ENCODE measurements around the gene TTLL8. TPM values are rescaled to one million over a fixed set of nuclear protein-coding genes. Genes with fewer than 3 reads are reported as not detected.

The TTLL8 gene
- polyA plus RNA-seq, 2 of the 4 experiments (the other 2 are of a cell fraction), result not detected

- TF ChIP-seq MAZ (IDR thresholded peaks at IDR 0.05; ENCODE audit: borderline replicate concordance, low read depth, low read length), result no peak
These were observed 1.7 kb downstream of the TTLL8 start (continued) for GRCh38 chr22:50056214-50056972.

- ATAC-seq (no peak), FAIRE-seq (no peak), DNase-seq (ENCODE audit: low read depth in 1 of 2, low spot score in 1 of 2) (no peak)
- no peak overlapping the region for H3K27ac ChIP-seq
- ChIA-PET CTCF (interaction anchor here (2.8 kb wide), 1 partner anchor 23 kb away, joined by 12 read pairs; no protein-coding TSS in a partner anchor), POLR2A (no interaction called here)
- no peak overlapping the region for H3K4me2 ChIP-seq
- WGBS (ENCODE audit: missing lambda C conversion rate), result 64% methylated on average over 17 of the region's 18 CpGs
- H3K9me3 ChIP-seq, result no peaks in the 10 kb centered on the region
- no peak overlapping the region for H3K4me3 ChIP-seq
- peaks cover 6% of the 10 kb centered on the region; the same call in 2 of the 3 replicates for H3K4me1 ChIP-seq
- TF ChIP-seq CEBPB (IDR thresholded peaks at IDR 0.05) (no peak), FOSL2 (IDR thresholded peaks at IDR 0.05) (no peak), FOSL2 (CRISPR knock-in tag; IDR thresholded peaks at IDR 0.05) (no peak), CHD2 (IDR thresholded peaks at IDR 0.05; ENCODE audit: low read length, partially characterized antibody) (no peak), HOXA7 (CRISPR knock-in tag; IDR thresholded peaks at IDR 0.05) (no peak), MAFK (IDR thresholded peaks at IDR 0.05; ENCODE audit: partially characterized antibody) (no peak), RNF2 (IDR thresholded peaks at IDR 0.05; ENCODE audit: borderline replicate concordance, low read depth) (no peak), EP300 (IDR thresholded peaks at IDR 0.05) (no peak)
These were observed 4.2 kb downstream of the TTLL8 start for GRCh38 chr22:50053861-50054260.

- no peaks in the 10 kb centered on the region for H3K4me1 ChIP-seq
- no peak overlapping the region for H3K27ac ChIP-seq
- 61% methylated on average over 18 of the region's 18 CpGs for WGBS (ENCODE audit: missing lambda C conversion rate)
- DNase-seq (ENCODE audit: low read depth in 1 of 2, low spot score in 1 of 2) (no peak), ATAC-seq (no peak), FAIRE-seq (no peak)
- ChIA-PET POLR2A (no interaction called here), CTCF (interaction anchor here (1.5 kb wide), 1 partner anchor 22 kb away, joined by 6 read pairs; no protein-coding TSS in a partner anchor)
- H3K9me3 ChIP-seq, result no peaks in the 10 kb centered on the region
- no peak for TF ChIP-seq REST (IDR thresholded peaks at IDR 0.05)
- no peak for TF ChIP-seq EP300 (IDR thresholded peaks at IDR 0.05)
- no peak for TF ChIP-seq ZNF302 (CRISPR knock-in tag; IDR thresholded peaks at IDR 0.05)
- TF ChIP-seq FOXS1 (CRISPR knock-in tag; IDR thresholded peaks at IDR 0.05), result no peak
- no peak for TF ChIP-seq HDAC2 (IDR thresholded peaks at IDR 0.05)
- TF ChIP-seq USF2 (IDR thresholded peaks at IDR 0.05), result no peak
- no peak for TF ChIP-seq MYC (IDR thresholded peaks at IDR 0.05; ENCODE audit: borderline replicate concordance, low read length)
- no peak for TF ChIP-seq ZC3H11A (IDR thresholded peaks at IDR 0.05)
- no peak for TF ChIP-seq RNF2 (IDR thresholded peaks at IDR 0.05; ENCODE audit: borderline replicate concordance, low read depth)
- TF ChIP-seq CBX8 (IDR thresholded peaks at IDR 0.05), result no peak
- no peak for TF ChIP-seq E2F6 (IDR thresholded peaks at IDR 0.05; ENCODE audit: borderline replicate concordance, low read depth)
- TF ChIP-seq HES2 (IDR thresholded peaks at IDR 0.05), result no peak
- TF ChIP-seq TP53 (CRISPR knock-in tag; IDR thresholded peaks at IDR 0.05), result no peak
- no peak for TF ChIP-seq CBX2 (IDR thresholded peaks at IDR 0.05; ENCODE audit: borderline replicate concordance, low read depth)
- no peak for TF ChIP-seq MAZ (IDR thresholded peaks at IDR 0.05; ENCODE audit: borderline replicate concordance, low read depth, low read length)
- no peak for TF ChIP-seq JUNB (IDR thresholded peaks at IDR 0.05)
- TF ChIP-seq RFX5 (IDR thresholded peaks at IDR 0.05), result no peak
- no peak overlapping the region for H3K4me2 ChIP-seq
- H3K4me3 ChIP-seq, result no peak overlapping the region
These were observed 6.2 kb downstream of the TTLL8 start for GRCh38 chr22:50051930-50052329.

Measured in A549 (cell line).